OCI-LY3 (cell line): Measurements from ENCODE around the gene CUL1.

Experiments used
- CTCF ChIP-seq: fragments of 200-600, 300-600 bp; sonication (generic); IDR thresholded peaks from 2 replicates; pipeline ENCODE4 v1.5.1; 2014; ENCODE audit warnings: antibody characterized with exemption, low read length, low read depth
- EZH2phosphoT487 ChIP-seq: fragments of 200-600 bp; shearing (Covaris generic); IDR thresholded peaks from 2 replicates; pipeline ENCODE4 v1.6.1; 2018; ENCODE audit warnings: antibody characterized with exemption, mixed run types, low read depth

- TF ChIP-seq CTCF (no peak), EZH2phosphoT487 (no peak)
These were observed 111.2 kb downstream of the CUL1 start for GRCh38 chr7:148809856-148810255.
